Stimulated activated CD4-positive, alpha-beta T cell treated with anti-CD3 and anti-CD28 coated beads, Interleukin-15, amount 100 ng/mL, for 1 hour (primary cell): ENCODE data around the gene ERCC6L.

Source experiments
- DNase-seq, 2 donors: peaks; one replicate each; pipeline ENCODE4 v3.0.0-alpha.2; 2020; ENCODE audit warnings: low read depth in 1 of 2, low spot score in 1 of 2

The ERCC6L gene

DNA sequence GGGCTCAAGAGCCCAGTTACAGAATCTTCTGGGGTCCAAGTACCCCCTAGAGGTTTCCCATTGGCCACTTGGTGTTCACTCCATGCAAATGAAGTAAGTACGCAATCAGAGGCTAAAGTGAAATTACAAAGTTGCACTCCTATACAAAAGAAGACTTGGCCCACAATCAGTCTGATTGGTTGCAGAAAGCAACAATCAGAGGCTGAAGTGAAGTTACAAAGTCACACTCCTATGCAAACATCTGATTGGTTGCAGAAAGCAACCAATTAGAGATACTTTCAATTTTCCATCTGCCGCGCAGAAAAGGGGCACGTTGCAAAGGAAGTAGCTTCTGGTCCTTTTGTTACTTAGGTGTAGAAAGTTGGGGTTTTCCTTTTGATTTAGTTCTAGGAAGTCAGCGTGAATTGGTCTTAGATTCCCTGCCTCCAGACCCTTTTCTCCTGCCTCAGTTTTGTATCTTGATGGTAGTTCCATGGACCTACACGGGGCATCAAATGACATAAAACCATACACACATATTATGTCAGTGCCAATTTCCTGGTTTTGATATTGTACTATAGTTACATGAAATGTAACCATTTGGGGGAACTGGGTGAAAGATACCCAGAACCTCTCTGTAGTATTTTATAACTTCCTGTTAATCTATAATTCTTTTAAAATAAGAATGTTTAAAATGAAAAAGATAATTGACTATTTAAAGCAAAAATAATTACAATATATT lies 69.7 kb downstream of the ERCC6L start:
- peak in 1 of 2 donors; percentile 1 for DNase-seq

DNA sequence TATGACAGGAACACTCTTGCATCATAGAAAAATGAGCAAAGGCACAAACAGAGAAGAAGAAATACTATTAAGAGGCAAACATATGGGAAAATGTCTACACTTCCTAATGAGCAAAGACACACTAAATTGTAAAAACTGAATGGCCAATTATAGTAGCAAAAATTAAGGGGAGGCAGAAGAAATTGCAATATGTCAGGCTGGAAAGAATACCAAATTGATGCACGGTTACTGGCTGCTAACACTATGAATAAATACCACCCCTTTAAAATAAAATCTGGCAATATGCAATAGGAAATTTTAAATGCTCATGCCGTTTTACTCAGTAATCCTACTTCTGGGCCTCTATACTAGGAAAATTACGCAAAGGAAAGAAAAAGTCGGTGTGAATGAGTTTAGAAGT lies 73.3 kb downstream of the ERCC6L start:
- DNase-seq: no peak

DNA sequence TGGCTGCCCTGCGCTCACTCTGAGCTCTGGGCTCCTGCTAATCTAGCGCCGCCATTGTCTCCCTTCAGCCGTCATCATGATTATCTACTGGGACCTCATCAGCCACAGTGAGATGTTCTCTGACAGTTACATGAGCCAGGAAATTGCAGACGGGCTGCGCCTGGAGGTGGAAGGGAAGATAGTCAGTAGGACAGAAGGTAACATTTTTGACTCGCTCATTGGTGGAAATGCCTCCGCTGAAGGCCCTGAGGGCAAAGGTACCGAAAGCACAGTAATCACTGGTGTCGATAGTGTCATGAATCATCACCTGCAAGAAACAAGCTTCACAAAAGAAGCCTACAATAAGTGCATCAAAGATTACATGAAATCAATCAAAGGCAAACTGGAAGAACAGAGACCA lies 79.1 kb downstream of the ERCC6L start:
- no peak for DNase-seq

DNA sequence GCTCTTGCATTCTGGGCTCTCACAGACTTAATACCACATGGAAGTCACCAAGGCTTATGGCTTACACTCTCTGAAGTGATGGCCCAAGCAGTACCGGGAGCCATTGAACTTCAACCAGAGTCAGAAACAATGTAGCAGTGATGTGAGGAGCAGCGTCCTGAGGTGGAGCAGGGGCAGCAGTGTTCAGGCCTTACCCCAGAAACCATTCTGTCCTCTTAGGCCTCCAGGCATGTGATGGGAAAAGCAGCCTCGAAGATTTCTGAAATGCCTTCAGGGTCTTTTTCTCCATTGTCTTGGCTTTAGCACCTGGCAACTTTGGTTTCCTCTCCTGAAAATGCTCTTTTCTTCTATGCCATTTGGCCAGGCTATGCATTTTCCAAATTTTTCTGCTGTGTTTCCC lies 80.1 kb downstream of the ERCC6L start:
- DNase-seq: no peak
